GM19395 (cell line): Measurements from ENCODE around the gene AMBRA1.

Experiments used
- ATAC-seq: cut with Tn5 transposase; IDR thresholded peaks from one replicate; pipeline ENCODE4 v1.9.1; 2021; ENCODE audit warnings: mild to moderate bottlenecking, moderate library complexity; ENCODE audit not compliant: unreplicated experiment

AMBRA1 gene

DNA sequence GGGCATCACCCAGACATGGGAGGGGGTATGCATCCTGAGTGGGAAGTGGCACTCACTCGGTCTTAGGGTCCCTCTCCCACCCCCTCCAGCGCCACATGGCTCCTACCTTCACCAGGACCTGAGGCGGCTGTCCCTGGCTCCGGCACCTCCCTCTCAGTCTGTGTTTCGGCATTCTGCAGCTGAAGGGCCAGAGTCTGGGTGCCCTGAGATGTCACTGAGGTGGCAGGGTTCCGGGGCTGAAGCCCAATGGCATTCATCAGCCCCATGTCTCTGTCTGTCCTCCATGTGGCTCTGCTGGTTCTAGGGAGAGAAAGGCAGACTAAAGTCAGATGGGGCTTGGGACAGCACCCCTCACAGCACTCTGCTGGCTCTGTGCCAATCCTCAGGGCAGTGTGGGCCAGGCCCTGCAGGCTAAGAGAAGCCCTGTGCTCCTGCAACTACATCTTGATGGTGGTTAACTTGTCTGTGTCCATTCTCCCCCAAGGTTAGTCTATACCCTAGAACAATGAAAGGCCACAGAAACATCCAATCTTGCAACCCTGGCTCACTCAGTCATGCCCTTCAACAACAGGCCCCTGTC is 185.3 kb downstream of the AMBRA1 start:
- ATAC-seq = no peak

DNA sequence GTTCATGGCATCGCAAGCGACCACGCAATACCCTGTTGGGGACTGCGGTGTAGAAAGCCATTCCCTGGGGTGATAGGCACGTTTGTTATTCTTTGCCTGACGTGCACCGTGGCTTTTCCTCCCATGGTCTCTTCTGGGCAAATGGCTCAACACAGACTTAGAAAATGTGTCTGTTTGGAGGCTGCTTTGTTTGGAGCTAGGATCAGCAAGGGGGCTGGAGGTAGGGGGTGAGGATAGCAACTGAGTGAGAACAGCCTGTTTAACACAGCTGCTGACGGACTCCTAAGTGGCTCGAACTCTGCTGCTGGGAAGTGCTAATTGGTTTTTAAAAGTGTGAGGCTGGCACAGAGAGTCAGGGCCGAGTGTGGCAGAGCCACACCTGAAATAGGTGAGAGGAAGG is 186.2 kb downstream of the AMBRA1 start:
- ATAC-seq = no peak

DNA sequence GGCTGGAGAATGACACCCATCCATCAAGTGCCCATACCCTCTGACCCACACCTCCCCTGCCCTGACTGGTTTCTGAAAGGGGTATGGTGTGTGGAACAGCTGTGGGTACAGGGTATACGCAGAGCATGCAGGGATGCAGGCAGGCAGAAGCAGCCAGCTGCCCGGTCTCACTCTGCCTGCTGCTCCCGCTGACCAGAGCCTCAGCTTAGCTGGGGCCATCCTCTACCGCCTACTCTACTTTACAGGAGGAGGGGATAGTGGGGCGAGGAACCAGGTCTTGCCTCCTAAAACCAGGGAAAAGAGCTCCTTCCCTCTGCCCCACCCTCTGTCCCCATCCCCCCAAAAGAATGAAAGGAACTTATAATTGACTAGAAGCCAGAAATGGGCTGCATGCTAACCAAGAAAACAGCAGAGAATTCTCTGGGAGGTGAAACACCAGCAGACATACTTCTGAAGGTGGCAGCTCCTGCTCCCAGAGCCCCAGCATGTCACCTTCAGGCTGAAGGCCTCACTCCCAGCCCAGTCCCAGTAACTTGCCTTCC is 189.3 kb downstream of the AMBRA1 start:
- ATAC-seq = no peak

DNA sequence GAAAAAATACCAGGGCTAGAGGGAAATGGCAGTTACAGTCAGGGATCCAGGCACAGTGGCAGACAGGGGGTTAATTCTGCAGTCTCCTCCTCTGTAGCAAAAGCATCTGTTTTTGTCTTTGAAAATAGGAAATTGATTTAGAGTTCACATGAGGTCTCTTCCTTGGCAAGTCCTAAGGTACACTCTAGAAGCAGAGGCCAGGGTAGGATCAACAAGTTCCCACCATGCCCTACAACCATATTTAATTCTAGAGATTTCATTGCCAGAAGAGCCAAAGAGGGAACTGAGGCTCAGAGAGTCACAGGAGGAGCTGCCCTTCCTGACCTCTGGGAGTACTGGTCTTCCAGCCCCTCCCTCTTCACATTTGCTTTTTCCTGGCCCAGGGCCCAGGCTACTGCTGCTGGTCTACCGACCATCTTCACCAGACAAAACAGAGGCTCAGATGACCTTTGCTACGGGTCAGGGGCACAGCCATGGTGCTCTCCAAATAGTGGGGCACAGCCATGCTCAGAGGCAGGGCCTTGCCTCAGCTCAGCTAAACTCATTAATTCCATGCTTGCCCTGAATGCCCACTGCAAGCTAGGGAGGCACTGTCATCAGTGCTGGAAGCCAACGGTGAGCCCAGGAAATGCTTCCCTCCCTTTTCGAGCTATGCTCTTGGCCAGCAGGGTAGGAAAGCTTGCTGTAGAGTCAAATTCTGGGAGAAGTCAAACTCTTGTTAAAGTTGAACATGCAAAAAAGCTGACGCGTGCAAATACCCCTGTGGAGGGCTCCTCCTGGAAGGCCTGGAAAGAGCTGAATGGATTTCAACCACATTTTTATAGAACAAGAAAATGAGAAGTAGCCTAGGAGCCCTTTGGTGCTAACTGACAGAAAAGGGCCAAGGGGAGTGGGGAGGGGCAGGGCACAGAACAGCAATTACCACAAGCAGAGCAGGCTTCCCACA is 190.6 kb downstream of the AMBRA1 start:
- ATAC-seq = no peak

DNA sequence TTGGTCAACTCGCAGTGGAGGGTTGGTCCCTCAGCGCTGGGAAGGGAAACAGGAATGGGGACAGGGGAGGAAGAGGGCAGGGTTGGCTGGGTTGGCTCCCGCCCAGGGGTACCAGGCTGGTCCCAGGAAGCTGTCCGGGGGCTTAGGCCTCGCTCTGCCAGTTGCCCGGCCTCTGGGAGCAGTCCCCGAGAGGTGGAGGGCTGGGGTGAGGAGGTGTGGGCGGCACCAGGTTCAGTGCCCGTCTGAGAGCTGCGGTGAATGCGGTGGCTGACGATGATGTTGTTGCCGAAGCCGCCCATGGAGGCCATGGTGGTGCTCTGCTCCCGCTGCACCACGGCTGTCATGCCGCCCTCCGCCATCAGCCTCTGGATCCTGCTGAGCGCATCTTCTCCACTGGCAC is 196.3 kb downstream of the AMBRA1 start:
- no peak for ATAC-seq

DNA sequence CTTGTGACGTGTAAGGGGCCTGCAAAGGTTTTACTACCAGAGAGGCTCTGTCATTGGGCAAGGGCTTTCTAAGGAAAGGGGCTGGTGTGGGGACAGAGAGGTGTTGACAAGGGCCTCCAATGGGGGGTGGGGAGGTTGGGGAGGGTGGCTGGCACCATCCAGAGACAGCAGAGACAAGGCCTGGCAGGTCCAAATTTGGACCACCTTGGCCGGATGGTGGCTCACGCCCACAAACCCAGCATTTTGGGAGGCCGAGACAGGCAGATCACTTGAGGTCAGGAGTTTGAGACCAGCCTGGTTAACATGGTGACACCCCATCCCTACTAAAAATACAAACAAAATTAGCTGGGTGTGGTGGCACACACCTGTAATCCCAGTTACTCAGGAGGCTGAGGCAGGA is 200.1 kb downstream of the AMBRA1 start:
- ATAC-seq = no peak

DNA sequence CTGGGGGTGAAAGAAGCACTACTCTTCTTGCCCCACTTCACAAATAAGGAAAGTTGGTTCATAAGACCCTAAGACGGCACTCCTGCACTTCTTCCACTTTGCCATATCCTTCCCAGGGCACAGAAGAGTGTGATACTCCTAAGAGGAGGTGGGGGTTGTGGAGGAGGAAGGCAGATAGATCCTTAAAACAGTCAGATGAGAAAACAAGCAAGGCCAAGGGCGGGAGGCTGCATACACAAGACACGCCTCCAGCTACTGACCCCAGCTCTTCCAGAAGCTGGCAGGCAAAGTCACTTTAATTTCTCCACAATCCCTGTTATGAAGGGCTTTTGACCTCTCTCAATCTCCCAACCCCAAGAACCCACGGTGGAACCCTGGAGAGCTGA is 200.6 kb downstream of the AMBRA1 start:
- ATAC-seq = no peak

DNA sequence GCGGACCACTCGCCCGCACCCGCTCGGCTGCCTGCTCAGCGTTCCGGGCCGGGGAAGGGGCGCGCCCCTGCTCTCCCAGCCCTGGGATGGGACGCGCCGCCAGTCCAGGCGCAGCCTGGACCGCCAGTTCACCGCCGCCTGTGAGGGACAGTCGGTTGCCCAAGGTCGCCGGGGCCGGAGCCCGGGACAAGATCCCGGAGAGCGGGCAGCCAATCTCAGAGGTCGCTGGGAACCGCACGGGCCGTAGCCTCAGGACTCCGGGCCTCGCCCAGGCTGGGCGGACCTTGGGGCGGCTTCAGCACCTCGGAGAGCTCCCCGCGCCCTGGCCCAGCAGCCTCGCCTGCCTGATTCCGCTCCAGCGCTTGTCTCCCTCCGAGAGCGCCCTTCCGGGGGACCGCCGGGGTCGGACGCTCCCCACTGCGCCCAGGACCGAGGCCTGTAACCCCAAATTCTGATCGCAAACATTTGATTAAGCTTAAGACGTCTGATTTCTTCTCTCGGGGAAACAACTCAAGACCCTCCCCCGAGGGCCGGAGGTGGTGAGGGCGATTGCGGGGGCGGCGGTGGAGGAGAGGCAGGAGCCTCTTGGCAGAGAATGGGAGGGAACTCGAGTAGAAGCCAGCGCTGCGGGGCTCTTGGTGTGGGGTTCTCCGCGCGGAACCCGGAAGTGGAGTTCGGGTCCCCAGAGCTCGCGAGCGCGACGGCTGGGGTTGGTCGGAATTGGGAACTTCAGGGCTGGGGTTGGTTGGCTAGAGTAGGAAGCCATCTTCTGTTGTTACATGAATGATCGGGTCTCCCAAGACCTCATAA is 201.2 kb downstream of the AMBRA1 start:
- no peak for ATAC-seq

DNA sequence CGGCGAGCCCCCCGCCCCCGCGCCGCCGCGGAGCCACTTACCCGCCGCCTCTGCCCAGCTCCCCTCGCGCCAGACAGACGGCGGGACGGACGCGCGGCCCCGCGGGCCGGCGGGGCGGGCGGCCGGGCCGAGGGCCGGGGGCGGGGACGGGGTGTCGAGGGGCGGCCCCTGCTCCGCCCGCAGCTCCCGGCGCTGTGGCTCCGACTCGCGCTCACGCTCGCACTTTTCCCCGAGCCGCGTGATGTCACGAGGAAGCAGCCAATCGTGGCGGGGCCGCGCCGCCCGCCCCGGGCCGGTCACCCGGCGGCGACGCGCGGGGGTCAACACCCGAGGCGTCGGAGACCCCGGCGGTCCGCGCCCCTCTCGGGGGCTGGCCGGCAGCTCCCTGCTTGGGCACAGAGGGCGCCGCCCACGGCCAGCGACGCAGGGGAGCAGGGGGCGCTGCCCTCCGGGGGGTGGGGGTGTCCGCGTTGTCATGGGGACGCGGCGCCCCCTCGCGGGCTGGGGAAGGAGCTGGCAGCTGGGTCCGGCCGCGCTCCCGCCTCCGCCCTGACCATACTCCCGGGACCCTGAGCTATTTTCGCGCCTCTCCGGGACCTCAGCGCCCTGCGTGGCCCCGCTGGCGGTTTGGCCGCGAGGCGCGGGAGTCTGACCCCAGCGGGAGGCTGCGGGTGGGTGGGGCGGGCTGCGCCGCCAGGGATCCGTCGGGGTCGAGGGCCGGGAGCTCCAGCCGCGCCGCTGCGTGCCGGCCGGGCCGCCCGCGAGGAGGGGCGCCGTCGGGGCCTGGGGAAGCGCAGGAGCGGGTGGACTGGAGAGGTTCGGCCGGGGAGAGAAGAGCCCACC is 202.0 kb downstream of the AMBRA1 start, which contains the start of gene CHRM4:
CHRM4 (minus strand) TSS at position 199 of the 843 bp plus-strand sequence. CDS start 5,219 bp downstream, outside the sequence.
- no peak for ATAC-seq

DNA sequence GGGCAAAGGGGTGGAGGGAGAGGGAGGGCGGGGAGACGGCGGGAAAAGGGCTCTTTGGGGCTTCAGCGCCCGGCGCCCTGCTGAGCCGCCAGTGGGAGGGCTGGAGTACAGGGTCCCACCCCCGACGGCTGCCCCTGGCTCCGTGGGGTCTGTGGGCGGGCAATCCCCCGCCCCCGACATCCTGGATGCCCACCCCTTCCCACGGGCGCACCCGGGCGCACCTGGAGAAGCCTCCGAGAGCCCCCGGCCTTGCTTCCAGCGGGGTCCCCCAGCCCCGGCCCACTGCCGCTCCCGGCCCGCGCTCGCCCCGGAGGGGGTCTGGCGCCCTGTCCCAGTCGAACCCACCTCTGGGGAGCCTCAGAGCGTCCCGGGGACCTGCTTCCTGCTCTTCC is 202.6 kb downstream of the AMBRA1 start:
- no peak for ATAC-seq

DNA sequence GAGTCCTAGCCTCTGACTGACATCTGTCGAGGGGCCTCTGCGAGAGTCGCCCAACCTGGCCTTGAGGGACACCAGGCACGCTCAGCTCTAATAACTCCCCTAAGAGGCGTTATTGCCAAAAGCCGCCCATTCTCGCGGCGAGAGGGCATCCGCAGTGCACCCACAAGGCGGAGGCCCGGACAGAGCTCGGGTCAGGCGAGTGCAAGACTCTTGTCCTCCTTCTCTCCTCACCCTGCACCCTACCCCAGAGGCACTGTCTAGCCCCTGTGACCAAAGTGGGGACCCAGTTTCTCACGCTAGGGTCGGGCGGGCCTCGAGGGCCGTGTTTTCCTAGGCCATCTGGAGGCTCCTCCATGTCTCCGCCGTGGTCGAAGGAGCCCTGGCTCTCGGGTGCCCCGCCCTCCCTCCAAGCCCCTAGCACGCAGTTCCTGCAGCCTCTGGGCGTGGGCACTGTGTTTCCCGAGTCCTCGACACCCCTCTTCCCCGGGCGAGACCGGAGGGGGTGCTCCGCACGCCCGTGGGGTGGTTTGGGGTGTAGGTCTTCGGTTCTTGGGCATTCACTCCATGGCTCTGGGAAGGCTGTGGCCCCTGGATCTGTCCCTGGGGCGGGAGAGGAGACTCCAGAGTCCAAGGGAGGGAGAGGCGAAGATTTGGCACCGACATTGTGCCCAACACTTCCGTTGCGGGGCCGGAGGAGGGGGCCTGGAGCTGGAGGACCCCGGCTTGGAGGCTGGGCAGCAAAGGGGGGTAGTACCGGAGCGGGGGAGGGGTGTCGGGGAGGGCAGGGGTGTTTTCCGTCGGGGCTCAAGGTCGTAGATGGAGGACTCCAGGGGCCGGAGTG is 203.3 kb downstream of the AMBRA1 start:
- no peak for ATAC-seq

DNA sequence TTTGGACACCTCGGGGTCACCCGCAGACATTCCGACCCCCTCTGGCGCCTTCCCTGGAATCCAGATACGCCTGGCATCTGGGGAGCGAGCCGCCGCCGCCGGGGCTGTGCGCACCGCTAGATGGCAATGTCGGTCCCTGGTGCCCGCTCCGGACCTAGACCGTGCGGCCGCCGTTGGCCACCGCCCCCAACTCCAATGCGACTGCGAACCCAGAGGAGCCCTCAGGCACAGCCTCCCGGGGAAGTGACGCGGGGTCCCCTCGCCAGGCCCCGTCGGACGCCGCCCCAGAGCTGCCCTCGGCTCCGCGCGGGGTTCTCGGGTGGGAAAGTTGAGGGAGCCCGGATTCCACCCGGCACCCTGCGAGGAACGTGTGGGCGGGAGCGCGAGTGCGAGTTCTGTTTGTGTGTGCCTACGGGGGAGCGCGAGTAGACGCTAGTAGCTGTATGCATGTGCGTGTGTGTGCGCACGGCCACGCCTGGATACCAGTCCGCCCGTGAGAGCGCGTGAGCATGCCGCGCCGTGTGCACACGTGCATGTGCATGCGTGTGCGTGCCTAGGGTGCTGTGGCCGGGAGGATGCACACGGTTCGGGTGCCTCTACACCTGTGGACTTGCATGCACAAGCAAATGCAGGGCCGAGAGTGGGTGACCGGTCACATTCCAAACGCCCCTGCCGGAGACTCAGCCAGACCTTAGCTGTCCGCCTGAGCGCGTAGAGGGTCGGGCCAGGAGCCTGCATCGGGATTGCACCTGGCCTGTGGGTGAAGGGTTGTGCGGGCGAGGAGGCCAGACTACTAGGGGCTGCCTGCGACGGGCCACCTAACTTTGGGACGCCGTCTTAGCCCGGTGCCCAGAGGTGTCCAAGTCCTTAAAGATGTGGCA is 204.1 kb downstream of the AMBRA1 start:
- peak; percentile 61 for ATAC-seq

DNA sequence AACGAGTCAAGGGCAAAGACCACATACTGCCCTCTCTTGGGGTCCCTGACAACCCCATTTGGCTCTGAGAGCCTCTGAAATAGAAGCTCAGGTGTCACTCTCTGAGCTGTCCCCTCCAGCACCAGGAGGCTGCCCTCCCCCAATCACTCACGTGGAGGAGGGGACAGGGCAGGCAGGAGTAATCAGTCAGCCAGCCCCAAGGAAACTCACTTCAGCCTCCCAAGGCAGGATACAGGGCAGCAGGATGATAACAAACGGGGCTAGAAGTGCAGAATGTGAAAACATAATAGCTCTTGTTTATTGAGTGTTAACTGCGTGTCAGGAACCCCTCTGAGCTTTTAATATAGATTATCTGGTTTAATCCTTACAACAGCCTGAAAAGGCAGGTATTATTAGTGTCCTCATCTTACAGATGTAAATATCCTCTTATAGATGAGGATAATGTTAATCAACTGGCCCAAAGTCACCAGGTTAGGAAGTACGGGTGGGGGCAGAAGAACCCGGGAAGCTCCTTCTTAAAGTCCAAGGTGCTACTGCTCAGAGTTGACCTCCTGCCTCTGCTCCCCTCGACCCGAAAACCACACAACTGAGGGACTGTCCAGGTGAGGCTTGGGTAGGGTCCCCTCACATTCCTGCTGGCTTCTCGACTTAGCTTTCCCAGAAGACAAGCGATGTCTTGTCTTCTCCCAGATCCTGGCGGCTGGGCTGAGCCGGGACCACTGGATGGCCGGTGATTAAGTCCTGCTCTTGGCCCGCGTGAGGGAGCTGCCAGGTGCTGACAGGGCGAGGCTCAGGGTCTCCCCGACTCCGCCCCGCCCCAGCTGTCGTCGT is 205.0 kb downstream of the AMBRA1 start:
- ATAC-seq = no peak

DNA sequence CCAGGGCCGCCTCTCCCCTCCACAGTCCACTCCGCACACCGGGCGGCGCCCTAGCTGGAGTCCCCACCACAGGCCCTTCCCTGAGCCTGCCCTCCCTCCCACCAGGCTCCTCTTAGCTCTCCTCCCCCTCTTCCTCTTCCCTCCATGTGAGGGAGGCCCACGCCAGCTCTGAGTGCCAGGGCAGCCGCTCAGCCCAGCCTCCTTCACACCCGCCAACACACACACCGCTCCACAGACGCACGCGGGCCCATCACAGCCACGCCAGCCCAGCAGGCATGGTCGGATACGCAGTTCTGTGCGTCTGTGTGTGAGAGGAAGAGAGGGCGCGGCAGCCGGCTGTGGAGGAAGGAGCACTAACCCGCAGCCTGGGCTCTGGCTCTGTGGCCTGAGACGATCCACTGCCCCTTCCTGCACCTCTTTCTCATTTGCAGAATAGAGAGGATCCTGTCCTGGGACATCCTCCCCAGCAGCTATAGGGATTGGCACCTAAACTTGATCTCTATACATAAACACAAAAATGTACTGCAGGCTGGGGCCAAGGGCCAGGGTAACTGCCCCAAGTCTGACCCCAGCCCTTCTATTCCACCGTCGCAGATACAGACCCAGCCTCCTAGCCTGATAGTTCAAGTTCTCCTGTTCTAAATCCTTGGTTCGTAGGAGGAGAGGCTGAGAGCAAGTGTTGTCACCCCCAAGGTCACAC is 205.8 kb downstream of the AMBRA1 start:
- ATAC-seq = no peak

DNA sequence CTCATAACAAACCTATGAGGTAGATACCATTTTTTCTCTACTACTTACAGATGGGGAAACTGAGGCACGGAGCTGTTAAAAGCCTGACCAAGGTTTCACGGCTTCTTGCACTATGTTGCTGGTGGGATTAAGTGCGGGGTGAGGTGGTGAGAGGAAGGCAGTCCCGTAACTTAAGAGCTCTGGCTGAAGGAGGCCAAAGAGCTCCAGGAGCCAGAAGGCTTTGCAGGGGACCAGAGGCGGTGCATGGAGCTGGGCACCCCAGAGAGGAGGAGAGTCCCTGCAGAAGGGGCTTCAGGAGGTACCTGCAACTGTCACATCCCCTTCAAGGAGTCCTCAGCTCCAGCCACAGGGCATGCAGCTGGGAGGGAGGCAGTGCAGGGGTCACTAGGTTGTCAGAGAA is 206.4 kb downstream of the AMBRA1 start:
- ATAC-seq = no peak

DNA sequence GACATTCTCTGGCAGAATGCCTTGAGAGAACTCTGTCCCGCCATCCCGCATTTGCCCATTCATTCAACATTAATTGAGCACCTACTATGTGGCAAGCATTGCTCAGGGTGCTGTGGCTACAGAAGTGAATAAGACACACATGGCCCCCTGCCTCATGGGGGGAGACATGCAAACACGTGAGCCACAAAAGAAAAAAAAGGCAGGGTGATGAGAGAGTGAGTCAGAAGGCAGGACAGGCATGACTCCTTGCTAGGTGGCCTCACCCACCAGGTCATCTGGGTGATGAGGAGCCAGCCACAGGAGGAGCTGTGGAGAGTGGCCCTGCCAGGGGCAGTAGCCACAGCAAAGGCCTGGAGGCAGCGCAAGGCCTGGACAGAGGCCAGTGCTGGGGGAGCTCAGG is 207.1 kb downstream of the AMBRA1 start:
- ATAC-seq = no peak

DNA sequence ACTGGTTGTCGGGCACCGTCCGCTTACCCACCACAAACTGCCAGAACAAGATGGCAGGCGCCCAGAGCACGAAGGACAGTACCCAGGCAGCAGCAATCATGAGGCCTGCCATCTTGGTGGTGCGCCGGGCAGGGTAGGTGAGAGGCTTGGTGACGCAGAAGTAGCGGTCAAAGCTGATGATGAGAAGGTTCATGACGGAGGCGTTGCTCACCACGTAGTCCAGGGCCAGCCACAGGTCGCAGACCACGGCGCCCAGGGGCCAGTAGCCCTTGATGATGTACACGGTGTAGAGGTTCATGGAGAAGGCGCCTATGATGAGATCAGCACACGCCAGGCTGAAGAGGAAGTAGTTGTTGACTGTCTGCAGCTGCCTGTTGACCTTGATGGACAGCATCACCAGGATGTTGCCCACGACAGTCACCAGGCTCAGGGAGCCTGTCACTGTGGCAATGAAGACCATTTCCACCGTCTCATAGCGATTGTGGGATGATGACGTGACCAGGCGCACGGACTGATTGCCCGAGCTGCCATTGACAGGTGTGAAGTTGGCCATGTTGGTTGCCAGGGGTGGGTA is 207.7 kb downstream of the AMBRA1 start:
- ATAC-seq = no peak
